Measurements from ENCODE around the gene GPT2. TPM values are rescaled to one million over a fixed set of nuclear protein-coding genes. Genes with fewer than 3 reads are reported as not detected.

GPT2 gene
- total RNA-seq, 1 experiment from 2014 or later: 81.8 TPM

- TF ChIP-seq PRDM15 (CRISPR knock-in tag; IDR thresholded peaks at IDR 0.05) (no peak), TEAD1 (CRISPR knock-in tag; IDR thresholded peaks at IDR 0.05) (no peak), NR2C2 (CRISPR knock-in tag; IDR thresholded peaks at IDR 0.05) (no peak), AFF4 (CRISPR knock-in tag; IDR thresholded peaks at IDR 0.05; ENCODE audit: borderline replicate concordance) (no peak), ATF6 (CRISPR knock-in tag; IDR thresholded peaks at IDR 0.05) (no peak), ZNF423 (CRISPR knock-in tag; IDR thresholded peaks at IDR 0.05) (no peak)
- TF ChIP-seq, protein P1, sequence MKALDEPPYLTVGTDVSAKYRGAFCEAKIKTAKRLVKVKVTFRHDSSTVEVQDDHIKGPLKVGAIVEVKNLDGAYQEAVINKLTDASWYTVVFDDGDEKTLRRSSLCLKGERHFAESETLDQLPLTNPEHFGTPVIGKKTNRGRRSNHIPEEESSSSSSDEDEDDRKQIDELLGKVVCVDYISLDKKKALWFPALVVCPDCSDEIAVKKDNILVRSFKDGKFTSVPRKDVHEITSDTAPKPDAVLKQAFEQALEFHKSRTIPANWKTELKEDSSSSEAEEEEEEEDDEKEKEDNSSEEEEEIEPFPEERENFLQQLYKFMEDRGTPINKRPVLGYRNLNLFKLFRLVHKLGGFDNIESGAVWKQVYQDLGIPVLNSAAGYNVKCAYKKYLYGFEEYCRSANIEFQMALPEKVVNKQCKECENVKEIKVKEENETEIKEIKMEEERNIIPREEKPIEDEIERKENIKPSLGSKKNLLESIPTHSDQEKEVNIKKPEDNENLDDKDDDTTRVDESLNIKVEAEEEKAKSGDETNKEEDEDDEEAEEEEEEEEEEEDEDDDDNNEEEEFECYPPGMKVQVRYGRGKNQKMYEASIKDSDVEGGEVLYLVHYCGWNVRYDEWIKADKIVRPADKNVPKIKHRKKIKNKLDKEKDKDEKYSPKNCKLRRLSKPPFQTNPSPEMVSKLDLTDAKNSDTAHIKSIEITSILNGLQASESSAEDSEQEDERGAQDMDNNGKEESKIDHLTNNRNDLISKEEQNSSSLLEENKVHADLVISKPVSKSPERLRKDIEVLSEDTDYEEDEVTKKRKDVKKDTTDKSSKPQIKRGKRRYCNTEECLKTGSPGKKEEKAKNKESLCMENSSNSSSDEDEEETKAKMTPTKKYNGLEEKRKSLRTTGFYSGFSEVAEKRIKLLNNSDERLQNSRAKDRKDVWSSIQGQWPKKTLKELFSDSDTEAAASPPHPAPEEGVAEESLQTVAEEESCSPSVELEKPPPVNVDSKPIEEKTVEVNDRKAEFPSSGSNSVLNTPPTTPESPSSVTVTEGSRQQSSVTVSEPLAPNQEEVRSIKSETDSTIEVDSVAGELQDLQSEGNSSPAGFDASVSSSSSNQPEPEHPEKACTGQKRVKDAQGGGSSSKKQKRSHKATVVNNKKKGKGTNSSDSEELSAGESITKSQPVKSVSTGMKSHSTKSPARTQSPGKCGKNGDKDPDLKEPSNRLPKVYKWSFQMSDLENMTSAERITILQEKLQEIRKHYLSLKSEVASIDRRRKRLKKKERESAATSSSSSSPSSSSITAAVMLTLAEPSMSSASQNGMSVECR (CRISPR knock-in tag; IDR thresholded peaks at IDR 0.05; ENCODE audit: borderline replicate concordance): no peak
Measured at GRCh38 chr16:46922239-46922638, 38.1 kb downstream of the GPT2 start (continued).

DNA sequence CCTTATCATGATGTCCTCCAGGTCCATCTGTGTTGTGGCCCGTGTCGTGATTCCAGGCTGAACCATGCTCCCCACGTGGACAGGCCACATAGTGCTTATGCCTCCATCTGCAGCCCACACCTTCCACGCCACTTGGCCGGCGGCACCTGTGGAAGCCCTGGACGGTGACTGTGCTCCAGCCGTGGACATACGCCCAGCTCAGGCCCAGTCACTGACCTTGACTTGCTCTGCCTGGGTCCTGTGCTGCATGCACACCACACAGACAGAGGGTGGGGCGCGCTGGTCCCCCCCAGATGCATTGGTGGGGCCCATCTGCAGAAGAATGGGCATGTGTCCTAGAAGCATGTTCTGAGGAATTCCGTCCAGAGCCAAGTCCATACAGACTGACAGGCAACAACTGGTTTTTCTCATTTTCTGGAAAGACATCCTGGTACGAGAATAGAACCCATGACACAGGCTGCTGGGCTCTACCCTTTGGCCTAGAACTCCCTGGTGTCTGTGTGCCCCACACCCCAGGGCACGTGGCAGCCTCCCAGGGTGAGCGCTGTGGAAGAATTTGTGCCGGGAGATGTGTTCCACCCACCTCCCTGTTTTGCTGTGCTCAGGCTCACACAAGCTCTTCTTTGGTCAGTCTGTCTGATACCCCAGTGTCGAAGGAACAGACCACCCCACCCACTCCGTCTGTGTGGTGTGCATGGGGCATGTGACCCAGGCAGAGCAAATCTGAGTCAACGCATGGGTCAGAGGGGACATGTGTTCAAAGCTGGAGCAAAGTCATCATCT, 39.5 kb downstream of the GPT2 start:
- DNase-seq (ENCODE audit: low spot score): no peak
- Mint-ChIP-seq H3K27me3 (ENCODE audit: low read depth) (no peaks in the 10 kb centered on the region), H3K9me3 (no peaks in the 10 kb centered on the region), H3K36me3 (peaks cover 73% of the 10 kb centered on the region), H3K27ac (no peak overlapping the region), H3K4me1 (no peaks in the 10 kb centered on the region), H3K4me3 (no peak overlapping the region)
- CTCF ChIA-PET: interaction anchor here (0.7 kb wide), 1 partner anchor 15 kb away, joined by 3 read pairs; no protein-coding TSS in a partner anchor
- TF ChIP-seq, protein P2, sequence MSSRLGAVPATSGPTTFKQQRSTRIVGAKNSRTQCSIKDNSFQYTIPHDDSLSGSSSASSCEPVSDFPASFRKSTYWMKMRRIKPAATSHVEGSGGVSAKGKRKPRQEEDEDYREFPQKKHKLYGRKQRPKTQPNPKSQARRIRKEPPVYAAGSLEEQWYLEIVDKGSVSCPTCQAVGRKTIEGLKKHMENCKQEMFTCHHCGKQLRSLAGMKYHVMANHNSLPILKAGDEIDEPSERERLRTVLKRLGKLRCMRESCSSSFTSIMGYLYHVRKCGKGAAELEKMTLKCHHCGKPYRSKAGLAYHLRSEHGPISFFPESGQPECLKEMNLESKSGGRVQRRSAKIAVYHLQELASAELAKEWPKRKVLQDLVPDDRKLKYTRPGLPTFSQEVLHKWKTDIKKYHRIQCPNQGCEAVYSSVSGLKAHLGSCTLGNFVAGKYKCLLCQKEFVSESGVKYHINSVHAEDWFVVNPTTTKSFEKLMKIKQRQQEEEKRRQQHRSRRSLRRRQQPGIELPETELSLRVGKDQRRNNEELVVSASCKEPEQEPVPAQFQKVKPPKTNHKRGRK (CRISPR knock-in tag; IDR thresholded peaks at IDR 0.05; ENCODE audit: borderline replicate concordance): no peak
- TF ChIP-seq, protein P3, sequence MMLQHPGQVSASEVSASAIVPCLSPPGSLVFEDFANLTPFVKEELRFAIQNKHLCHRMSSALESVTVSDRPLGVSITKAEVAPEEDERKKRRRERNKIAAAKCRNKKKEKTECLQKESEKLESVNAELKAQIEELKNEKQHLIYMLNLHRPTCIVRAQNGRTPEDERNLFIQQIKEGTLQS (CRISPR knock-in tag; conservative IDR thresholded peaks at IDR 0.05): no peak
- TF ChIP-seq E2F1 (CRISPR knock-in tag; IDR thresholded peaks at IDR 0.05) (no peak), ZNF138 (CRISPR knock-in tag; conservative IDR thresholded peaks at IDR 0.05) (no peak), IRF2 (CRISPR knock-in tag; IDR thresholded peaks at IDR 0.05; ENCODE audit: borderline replicate concordance, low read depth) (no peak), FOXP1 (CRISPR knock-in tag; IDR thresholded peaks at IDR 0.05; ENCODE audit: borderline replicate concordance) (no peak), RORB (CRISPR knock-in tag; IDR thresholded peaks at IDR 0.05) (no peak), ZNF219 (CRISPR knock-in tag; IDR thresholded peaks at IDR 0.05; ENCODE audit: borderline replicate concordance) (no peak), OVOL2 (CRISPR knock-in tag; IDR thresholded peaks at IDR 0.05; ENCODE audit: borderline replicate concordance) (no peak), ELF4 (CRISPR knock-in tag; IDR thresholded peaks at IDR 0.05; ENCODE audit: low read depth) (no peak)
- POLR2A ChIA-PET: interaction anchor here (0.6 kb wide), 1 partner anchor 36 kb away, joined by 3 read pairs; no protein-coding TSS in a partner anchor
- no peak for ATAC-seq

Data from WTC11 (cell line).